Measurements from ENCODE around the gene OR10Z1.

OR10Z1 gene

GRCh38 chr1:158579733-158580132 lies 25.3 kb upstream of the OR10Z1 start, which contains the start of gene OR10X1:
Gene OR10X1, minus strand, starts transcription at chr1:158579899. Its CDS starts 0 bp downstream, at chr1:158579899.
- no peak for TF ChIP-seq CTCF (conservative IDR thresholded peaks at IDR 0.05; ENCODE audit: low read depth, low read length)
- H3K4me3 ChIP-seq (ENCODE audit: low read length) = no peak within 1 kb of the TSS
- DNase-seq (ENCODE audit: low read depth) = no peak

GRCh38 chr1:158583962-158584361 lies 21.1 kb upstream of the OR10Z1 start:
- no peak for DNase-seq (ENCODE audit: low read depth)
- no peak for TF ChIP-seq CTCF (conservative IDR thresholded peaks at IDR 0.05; ENCODE audit: low read depth, low read length)
- no peak overlapping the region for H3K4me3 ChIP-seq (ENCODE audit: low read length)

- no peak for DNase-seq (ENCODE audit: low read depth)
- no peak overlapping the region for H3K4me3 ChIP-seq (ENCODE audit: low read length)
- no peak for TF ChIP-seq CTCF (conservative IDR thresholded peaks at IDR 0.05; ENCODE audit: low read depth, low read length)
Observed at GRCh38 chr1:158586942-158587341, 18.1 kb upstream of the OR10Z1 start.

- TF ChIP-seq CTCF (conservative IDR thresholded peaks at IDR 0.05; ENCODE audit: low read depth, low read length) = no peak
- no peak overlapping the region for H3K4me3 ChIP-seq (ENCODE audit: low read length)
- no peak for DNase-seq (ENCODE audit: low read depth)
Observed at GRCh38 chr1:158600735-158601134, 4.3 kb upstream of the OR10Z1 start.

GRCh38 chr1:158607296-158607695 lies 2.2 kb downstream of the OR10Z1 start:
- TF ChIP-seq CTCF (conservative IDR thresholded peaks at IDR 0.05; ENCODE audit: low read depth, low read length) = no peak
- no peak overlapping the region for H3K4me3 ChIP-seq (ENCODE audit: low read length)
- DNase-seq (ENCODE audit: low read depth) = no peak

GRCh38 chr1:158611916-158612315 lies 6.8 kb downstream of the OR10Z1 start:
- H3K4me3 ChIP-seq (ENCODE audit: low read length) = no peak overlapping the region
- TF ChIP-seq CTCF (conservative IDR thresholded peaks at IDR 0.05; ENCODE audit: low read depth, low read length) = no peak
- no peak for DNase-seq (ENCODE audit: low read depth)

- no peak for TF ChIP-seq CTCF (conservative IDR thresholded peaks at IDR 0.05; ENCODE audit: low read depth, low read length)
- no peak overlapping the region for H3K4me3 ChIP-seq (ENCODE audit: low read length)
- DNase-seq (ENCODE audit: low read depth) = no peak
Observed at GRCh38 chr1:158613764-158614163, 8.7 kb downstream of the OR10Z1 start.
